ENCODE measurements around the gene TMEM151B.

TMEM151B gene

GRCh38 chr6:44269921-44270525 lies at the start of gene TMEM151B:
Gene TMEM151B, plus strand, starts transcription at chr6:44270450. Its CDS starts 293 bp downstream, at chr6:44270743.
- no peaks in the 10 kb centered on the region for H3K27me3 ChIP-seq (ENCODE audit: insufficient read depth, low read depth, severe bottlenecking)

GRCh38 chr6:44220913-44221290 lies 49.3 kb upstream of the TMEM151B start:
- H3K27ac ChIP-seq = peak overlapping the region; percentile 3; the same call in 1 of the 2 replicates
- peaks cover 5% of the 10 kb centered on the region for H3K36me3 ChIP-seq
- H3K9me3 ChIP-seq (ENCODE audit: severe bottlenecking) = no peaks in the 10 kb centered on the region
- DNase-seq = no peak
- TF ChIP-seq, protein P1, sequence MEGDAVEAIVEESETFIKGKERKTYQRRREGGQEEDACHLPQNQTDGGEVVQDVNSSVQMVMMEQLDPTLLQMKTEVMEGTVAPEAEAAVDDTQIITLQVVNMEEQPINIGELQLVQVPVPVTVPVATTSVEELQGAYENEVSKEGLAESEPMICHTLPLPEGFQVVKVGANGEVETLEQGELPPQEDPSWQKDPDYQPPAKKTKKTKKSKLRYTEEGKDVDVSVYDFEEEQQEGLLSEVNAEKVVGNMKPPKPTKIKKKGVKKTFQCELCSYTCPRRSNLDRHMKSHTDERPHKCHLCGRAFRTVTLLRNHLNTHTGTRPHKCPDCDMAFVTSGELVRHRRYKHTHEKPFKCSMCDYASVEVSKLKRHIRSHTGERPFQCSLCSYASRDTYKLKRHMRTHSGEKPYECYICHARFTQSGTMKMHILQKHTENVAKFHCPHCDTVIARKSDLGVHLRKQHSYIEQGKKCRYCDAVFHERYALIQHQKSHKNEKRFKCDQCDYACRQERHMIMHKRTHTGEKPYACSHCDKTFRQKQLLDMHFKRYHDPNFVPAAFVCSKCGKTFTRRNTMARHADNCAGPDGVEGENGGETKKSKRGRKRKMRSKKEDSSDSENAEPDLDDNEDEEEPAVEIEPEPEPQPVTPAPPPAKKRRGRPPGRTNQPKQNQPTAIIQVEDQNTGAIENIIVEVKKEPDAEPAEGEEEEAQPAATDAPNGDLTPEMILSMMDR (IDR thresholded peaks at IDR 0.05; ENCODE audit: low read depth, low read length) = no peak
- no peak overlapping the region for H3K4me3 ChIP-seq (ENCODE audit: low read depth, low read length)
- no peaks in the 10 kb centered on the region for H3K27me3 ChIP-seq (ENCODE audit: insufficient read depth, low read depth, severe bottlenecking)

More at GRCh38 chr6:44269921-44270525, at the start of gene TMEM151B:
- Histone ChIP-seq H3K36me3 (peaks cover 22% of the 10 kb centered on the region), H3K9me3 (ENCODE audit: severe bottlenecking) (no peaks in the 10 kb centered on the region), H3K27ac (peak within 1 kb of the TSS; percentile 79), H3K4me3 (ENCODE audit: low read depth, low read length) (peak within 1 kb of the TSS; percentile 48)
- peak; percentile 79 for DNase-seq
- TF ChIP-seq, protein P1 (IDR thresholded peaks at IDR 0.05; ENCODE audit: low read depth, low read length) = no peak

DNA sequence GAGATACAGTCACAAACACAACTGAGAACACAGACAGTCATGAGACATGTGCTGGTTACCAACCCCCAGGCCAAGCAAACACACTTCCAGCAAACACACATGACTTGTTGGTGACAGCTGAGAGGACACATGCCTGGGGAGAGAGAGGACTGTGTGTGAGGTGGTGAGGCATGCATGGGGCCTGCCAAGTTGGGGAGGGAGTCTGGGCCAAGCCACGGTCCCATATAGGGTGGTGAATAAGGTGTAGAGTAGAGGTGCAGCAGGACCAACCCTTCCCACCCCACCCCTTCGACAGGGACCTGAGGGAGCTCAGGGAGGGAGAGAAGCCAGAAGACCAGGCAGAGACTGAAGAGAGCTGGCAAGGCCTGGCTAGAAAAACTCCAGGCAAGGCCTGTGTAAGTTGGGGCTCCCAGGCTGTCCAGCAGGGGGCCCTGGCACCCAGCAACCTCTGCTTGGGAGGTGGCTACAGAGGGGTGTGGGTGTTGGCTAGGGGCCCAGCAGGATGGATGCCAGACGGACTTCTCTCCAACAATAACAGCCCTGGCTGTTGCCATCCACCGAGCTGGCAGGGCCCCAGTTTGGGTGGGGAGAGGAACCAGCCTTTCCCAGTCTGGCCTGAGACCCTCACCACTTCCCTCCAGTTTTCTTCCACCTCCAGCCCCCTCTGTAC lies 48.8 kb upstream of the TMEM151B start:
- no peaks in the 10 kb centered on the region for H3K9me3 ChIP-seq (ENCODE audit: severe bottlenecking)
- DNase-seq = peak; percentile 92
- peaks cover 8% of the 10 kb centered on the region for H3K36me3 ChIP-seq
- no peaks in the 10 kb centered on the region for H3K27me3 ChIP-seq (ENCODE audit: insufficient read depth, low read depth, severe bottlenecking)
- H3K27ac ChIP-seq = peak overlapping the region; percentile 3; the same call in 1 of the 2 replicates
- H3K4me3 ChIP-seq (ENCODE audit: low read depth, low read length) = no peak overlapping the region
- TF ChIP-seq, protein P1 (IDR thresholded peaks at IDR 0.05; ENCODE audit: low read depth, low read length) = peak; percentile 99

DNA sequence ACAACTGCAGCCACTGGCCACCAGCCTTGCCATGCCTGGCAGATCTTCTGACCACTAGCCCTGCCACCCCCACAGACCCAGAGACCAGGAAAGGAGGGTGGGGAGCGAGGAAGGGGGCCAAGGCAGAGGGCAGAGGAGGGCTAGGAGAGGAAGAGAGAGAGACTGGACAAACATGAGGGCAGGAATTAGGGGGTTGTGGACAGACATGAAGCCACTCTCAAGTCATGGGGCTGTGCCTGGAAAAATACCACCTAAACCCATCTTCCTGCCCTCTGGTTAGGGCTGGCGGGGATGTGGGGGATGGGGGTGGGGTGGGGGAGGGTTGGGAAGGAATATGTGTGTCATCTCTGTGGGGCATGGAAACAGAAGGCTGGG lies 48.3 kb upstream of the TMEM151B start:
- no peak for DNase-seq
- H3K36me3 ChIP-seq = peaks cover 9% of the 10 kb centered on the region
- H3K4me3 ChIP-seq (ENCODE audit: low read depth, low read length) = no peak overlapping the region
- no peak overlapping the region for H3K27ac ChIP-seq
- H3K9me3 ChIP-seq (ENCODE audit: severe bottlenecking) = no peaks in the 10 kb centered on the region
- TF ChIP-seq, protein P1 (IDR thresholded peaks at IDR 0.05; ENCODE audit: low read depth, low read length) = no peak
- no peaks in the 10 kb centered on the region for H3K27me3 ChIP-seq (ENCODE audit: insufficient read depth, low read depth, severe bottlenecking)

- TF ChIP-seq, protein P1 (IDR thresholded peaks at IDR 0.05; ENCODE audit: low read depth, low read length) = no peak
- peak overlapping the region; percentile 52 for H3K4me3 ChIP-seq (ENCODE audit: low read depth, low read length)
- no peaks in the 10 kb centered on the region for H3K9me3 ChIP-seq (ENCODE audit: severe bottlenecking)
- peak overlapping the region; percentile 91 for H3K27ac ChIP-seq
- no peaks in the 10 kb centered on the region for H3K27me3 ChIP-seq (ENCODE audit: insufficient read depth, low read depth, severe bottlenecking)
- H3K36me3 ChIP-seq = peaks cover 17% of the 10 kb centered on the region
- no peak for DNase-seq
Measured at GRCh38 chr6:44222486-44223318, 47.5 kb upstream of the TMEM151B start.
